CD4-positive, alpha-beta T cell treated with Interleukin-10 for 1 hour (primary cell): Measurements from ENCODE around the gene VAMP8.
"Not testable (repeated sequence)": the region's sequence is repeated elsewhere in the genome, so short reads cannot be mapped to it uniquely, and the experiment has no call there.

Experiments
- DNase-seq: peaks from one replicate; pipeline ENCODE4 v3.0.0-alpha.2; 2020

The VAMP8 gene

DNA sequence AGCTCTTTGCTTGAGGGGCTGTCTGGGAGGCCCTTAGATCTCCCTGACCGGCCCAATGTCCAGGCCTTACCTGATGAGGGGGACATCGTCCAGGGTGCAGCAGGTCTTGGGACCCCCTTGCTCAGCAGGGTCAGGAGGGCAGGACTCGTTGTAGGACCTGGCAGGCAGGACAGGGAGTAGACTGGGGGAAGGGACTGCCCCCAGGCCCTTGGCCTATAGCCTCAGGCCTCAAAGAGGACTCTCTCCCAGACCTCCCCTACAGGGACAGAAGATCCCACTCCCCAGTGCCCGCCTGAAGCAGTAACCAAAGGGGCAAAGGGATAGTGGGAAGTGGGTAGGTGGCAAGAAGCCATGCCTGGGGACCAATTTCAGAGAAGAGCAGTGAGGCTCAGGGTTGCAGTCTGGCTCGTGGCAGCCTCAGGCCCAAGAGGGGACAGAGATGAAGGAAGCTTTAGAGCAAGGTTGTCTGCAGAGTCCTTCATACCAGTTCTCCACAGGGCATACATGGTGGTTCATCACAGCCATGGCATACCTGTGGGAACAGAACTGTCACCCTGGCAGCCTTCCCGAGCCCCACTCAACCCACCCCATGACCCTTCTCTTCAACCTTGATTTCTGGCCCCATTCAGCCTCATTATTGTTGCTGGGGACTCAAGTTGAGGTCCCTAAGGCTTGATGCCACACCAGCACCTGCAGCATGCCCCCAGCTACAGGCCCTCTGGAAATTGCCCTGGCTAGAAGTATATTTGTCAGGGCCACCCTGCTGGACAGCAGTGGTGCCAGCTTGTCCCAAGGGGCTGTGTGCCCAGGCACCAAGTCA is 23.8 kb downstream of the VAMP8 start:
- DNase-seq = no peak

GRCh38 chr2:85601771-85602475 is 24.5 kb downstream of the VAMP8 start:
- DNase-seq = no peak

- DNase-seq = peak; percentile 90
These were observed 25.3 kb downstream of the VAMP8 start, which contains the start of gene TMEM150A for GRCh38 chr2:85602476-85603234. Gene TMEM150A (minus strand): TSS chr2:85602698. CDS start chr2:85601948, 750 bp downstream.

GRCh38 chr2:85604133-85604444 is 26.7 kb downstream of the VAMP8 start:
- DNase-seq = not testable (repeated sequence)

GRCh38 chr2:85604568-85605339 is 27.4 kb downstream of the VAMP8 start:
- DNase-seq = no peak

- no peak for DNase-seq
These were observed 28.2 kb downstream of the VAMP8 start for GRCh38 chr2:85605406-85606115.

GRCh38 chr2:85606116-85606455 is 28.7 kb downstream of the VAMP8 start:
- DNase-seq = no peak

GRCh38 chr2:85607268-85608215 is 30.2 kb downstream of the VAMP8 start:
- DNase-seq = no peak

GRCh38 chr2:85611217-85611704 is 33.9 kb downstream of the VAMP8 start:
- DNase-seq = no peak

DNA sequence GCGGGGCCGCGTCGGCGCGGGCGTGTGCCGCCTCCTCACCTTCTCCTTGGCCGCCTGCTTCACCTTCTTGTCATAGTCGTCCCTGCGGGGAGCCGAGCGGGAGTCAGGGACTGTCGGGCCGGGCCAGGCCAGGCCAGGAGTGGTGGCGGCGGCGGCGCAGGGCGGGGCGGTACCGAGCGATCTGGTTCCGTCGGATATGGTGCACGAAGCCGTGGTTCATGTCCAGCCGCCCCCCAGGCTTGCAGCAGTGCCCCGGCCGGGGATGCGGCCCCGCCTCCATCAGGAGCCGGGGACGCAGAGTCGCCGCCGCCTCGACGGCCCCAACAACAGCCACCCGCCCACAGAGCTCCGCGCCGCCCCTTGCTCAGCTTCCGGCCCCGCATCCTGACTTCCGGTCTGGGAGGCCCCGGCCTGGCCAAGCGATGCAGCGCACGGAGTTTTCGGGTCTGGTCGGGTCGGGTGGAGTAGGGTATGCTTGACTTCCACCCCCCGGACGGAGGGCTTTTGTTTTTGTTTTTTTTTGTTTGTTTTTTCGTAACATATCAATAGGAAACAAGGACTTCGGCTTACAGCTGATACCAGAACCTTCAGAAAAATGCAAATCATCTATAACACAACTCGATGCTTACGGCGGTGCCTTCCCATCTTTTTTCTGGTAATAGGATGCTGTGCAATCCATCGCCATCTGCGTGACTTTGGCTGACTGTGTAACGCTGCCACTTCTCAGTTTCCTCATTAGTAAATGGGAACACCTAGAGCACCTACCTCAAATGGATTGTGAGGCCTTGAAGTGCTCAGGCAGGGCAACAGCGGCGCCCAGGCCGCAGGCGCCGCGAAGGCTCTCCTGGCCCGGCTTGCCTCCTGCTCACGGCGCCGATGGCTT is 34.6 kb downstream of the VAMP8 start, which contains the start of gene C2orf68:
C2orf68 (minus strand) TSS at position 362 of the 883 bp plus-strand sequence; CDS start at position 280, 82 bp downstream.
- DNase-seq = peak; percentile 85

- DNase-seq = no peak
These were observed 36.5 kb downstream of the VAMP8 start for GRCh38 chr2:85613717-85614515.

DNA sequence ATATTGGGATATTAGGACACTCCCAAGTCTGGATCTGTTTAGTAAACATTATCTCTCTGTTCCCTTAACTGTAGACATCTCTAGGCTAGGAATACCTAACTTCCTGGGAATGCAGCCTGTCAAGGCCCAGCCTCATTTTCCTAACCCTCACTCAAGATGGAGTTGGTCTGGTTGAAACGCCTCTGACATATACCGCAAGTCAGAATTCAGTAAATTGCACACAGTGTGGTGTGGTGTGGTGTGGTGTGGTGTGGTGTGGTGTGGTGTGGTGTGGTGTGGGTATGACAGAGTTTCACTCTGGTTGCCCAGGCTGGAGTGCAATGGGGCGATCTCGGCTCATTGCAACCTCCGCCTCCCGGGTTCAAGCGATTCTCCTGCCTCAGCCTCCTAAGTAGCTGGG is 37.4 kb downstream of the VAMP8 start:
- not testable (repeated sequence) for DNase-seq

- no peak for DNase-seq
These were observed 38.0 kb downstream of the VAMP8 start for GRCh38 chr2:85615413-85615728.

- DNase-seq = not testable (repeated sequence)
These were observed 40.3 kb downstream of the VAMP8 start for GRCh38 chr2:85617723-85618122.

GRCh38 chr2:85619617-85620016 is 42.2 kb downstream of the VAMP8 start:
- DNase-seq = no peak

DNA sequence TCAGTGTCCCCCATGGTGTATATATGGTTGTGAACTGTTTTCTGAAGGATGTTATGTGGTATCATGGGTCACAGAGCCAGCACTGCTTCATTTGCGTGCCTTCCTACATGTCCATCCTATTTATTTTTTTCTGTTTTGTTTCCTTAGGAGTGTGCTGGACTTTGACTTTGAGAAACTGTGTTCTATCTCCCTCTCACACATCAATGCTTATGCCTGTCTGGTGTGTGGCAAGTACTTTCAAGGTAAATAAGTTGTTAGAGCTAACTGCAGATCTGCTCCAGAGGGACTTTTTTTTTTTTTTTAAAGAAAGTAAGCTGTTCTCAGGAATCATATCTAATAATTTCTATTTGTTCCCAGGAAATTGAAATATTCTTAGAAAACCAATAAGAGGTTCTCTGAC is 44.0 kb downstream of the VAMP8 start:
- no peak for DNase-seq

GRCh38 chr2:85623991-85624390 is 46.6 kb downstream of the VAMP8 start:
- DNase-seq = no peak

DNA sequence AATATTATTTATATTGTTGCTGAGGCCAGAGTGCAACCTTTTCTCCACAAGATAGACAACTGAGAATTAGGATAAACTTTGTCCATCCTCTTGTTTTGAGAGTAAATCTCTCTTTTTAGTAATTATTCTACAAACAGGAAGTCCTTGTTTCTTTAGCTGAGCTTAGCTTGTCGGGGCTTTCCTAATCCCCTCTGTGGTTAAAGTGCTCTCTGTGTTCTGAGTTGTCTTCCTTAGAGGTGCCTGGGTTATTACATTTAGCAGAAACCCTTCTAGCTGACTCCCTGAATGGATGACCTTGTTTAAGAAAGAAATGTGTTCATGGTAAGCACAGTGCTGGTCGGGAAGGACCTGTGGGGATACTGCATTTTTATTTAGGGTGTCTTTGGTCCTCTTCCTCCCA is 51.3 kb downstream of the VAMP8 start:
- DNase-seq = no peak

- DNase-seq = no peak
These were observed 53.9 kb downstream of the VAMP8 start for GRCh38 chr2:85631316-85631715.
